ENCODE measurements around the gene ERG.

ERG gene

GRCh38 chr21:38388203-38388602 is 110.1 kb downstream of the ERG start:
- DNase-seq: no peak

GRCh38 chr21:38386967-38387366 is 111.3 kb downstream of the ERG start:
- no peak for DNase-seq

- no peak for DNase-seq
Observed at GRCh38 chr21:38385427-38386175, 112.7 kb downstream of the ERG start.

GRCh38 chr21:38384675-38385426 is 113.4 kb downstream of the ERG start:
- no peak for DNase-seq

- no peak for DNase-seq
Observed at GRCh38 chr21:38384238-38384560, 114.1 kb downstream of the ERG start.

GRCh38 chr21:38383411-38384237 is 114.7 kb downstream of the ERG start:
- DNase-seq: no peak

GRCh38 chr21:38380481-38381137 is 117.7 kb downstream of the ERG start:
- DNase-seq: no peak

- no peak for DNase-seq
Observed at GRCh38 chr21:38379147-38379546, 119.1 kb downstream of the ERG start.

GRCh38 chr21:38377165-38378088 is 120.8 kb downstream of the ERG start:
- no peak for DNase-seq

- DNase-seq: no peak
Observed at GRCh38 chr21:38376693-38377092, 121.6 kb downstream of the ERG start.

- no peak for DNase-seq
Observed at GRCh38 chr21:38376235-38376634, 122.0 kb downstream of the ERG start.

GRCh38 chr21:38367646-38368045 is 130.6 kb downstream of the ERG start:
- DNase-seq: no peak

- DNase-seq: no peak
Observed at GRCh38 chr21:38365521-38365920, 132.8 kb downstream of the ERG start.

GRCh38 chr21:38363693-38364092 is 134.6 kb downstream of the ERG start:
- no peak for DNase-seq

- DNase-seq: no peak
Observed at GRCh38 chr21:38361324-38361723, 137.0 kb downstream of the ERG start.

GRCh38 chr21:38359835-38360234 is 138.4 kb downstream of the ERG start:
- DNase-seq: no peak

- DNase-seq: no peak
Observed at GRCh38 chr21:38359090-38359489, 139.2 kb downstream of the ERG start.

GRCh38 chr21:38358666-38359065 is 139.6 kb downstream of the ERG start:
- DNase-seq: no peak

- DNase-seq: no peak
Observed at GRCh38 chr21:38358098-38358497, 140.2 kb downstream of the ERG start.

GRCh38 chr21:38356883-38357625 is 141.2 kb downstream of the ERG start:
- DNase-seq: no peak
